Activated CD4-positive, alpha-beta T cell treated with anti-CD3 and anti-CD28 coated beads for 36 hours (primary cell): ENCODE measurements around the gene C1QTNF5. TPM values are rescaled to one million over a fixed set of nuclear protein-coding genes. Genes with fewer than 3 reads are reported as not detected.

Experiments used
- ATAC-seq: fragments of 200-7000 bp; cut with Tn5 transposase; one replicate; pipeline ENCODE4 v1.10.0; 2021; ENCODE audit warnings: mild to moderate bottlenecking, moderate library complexity
- CTCF ChIA-PET: fragments of 350-600 bp; sonication (Branson Sonifier 250); formaldehyde crosslinking; loops from one replicate; lab custom pipeline; 2021; ENCODE audit warnings: antibody characterized with exemption; lab: Charles Lee
- POLR2A ChIA-PET: fragments of 350-600 bp; sonication (Branson Sonifier 250); formaldehyde crosslinking; loops from one replicate; lab custom pipeline; 2021; ENCODE audit warnings: antibody characterized with exemption, inconsistent platforms; lab: Charles Lee
- DNase-seq: peaks from one replicate; pipeline ENCODE4 v3.0.0-alpha.2; 2020
- H3K27ac Mint-ChIP-seq: one replicate; pipeline ENCODE4 v1.8.0; 2021; ENCODE audit warnings: mixed read lengths
- H3K27me3 Mint-ChIP-seq: one replicate; pipeline ENCODE4 v1.8.0; 2021; ENCODE audit warnings: mixed read lengths
- H3K36me3 Mint-ChIP-seq: one replicate; pipeline ENCODE4 v1.8.0; 2021; ENCODE audit warnings: low read depth, mixed read lengths
- H3K4me1 Mint-ChIP-seq: one replicate; pipeline ENCODE4 v1.8.0; 2021; ENCODE audit warnings: mixed read lengths
- H3K4me3 Mint-ChIP-seq: one replicate; pipeline ENCODE4 v1.8.0; 2021; ENCODE audit warnings: mild to moderate bottlenecking, moderate library complexity, mixed read lengths
- H3K9me3 Mint-ChIP-seq: one replicate; pipeline ENCODE4 v1.8.0; 2021; ENCODE audit warnings: low read depth, mixed read lengths
- intact Hi-C, 2 experiments: fragments of 100-400 bp; cut with DNase I in 1 of 2; cut with micrococcal nuclease in 1 of 2; formaldehyde crosslinking; loops; one replicate each; pipeline versions ENCODE4 v1.14.2 to v1.15.1; 2022 to 2024; cut with DNase I, micrococcal nuclease
- total RNA-seq, 2 experiments: library from RNA; stranded (reverse); gene quantifications; one replicate each; pipeline ENCODE4 v1.2.3, GENCODE V29; 2021

Gene C1QTNF5
- total RNA-seq, 2 experiments from 2014 or later: not detected

DNA sequence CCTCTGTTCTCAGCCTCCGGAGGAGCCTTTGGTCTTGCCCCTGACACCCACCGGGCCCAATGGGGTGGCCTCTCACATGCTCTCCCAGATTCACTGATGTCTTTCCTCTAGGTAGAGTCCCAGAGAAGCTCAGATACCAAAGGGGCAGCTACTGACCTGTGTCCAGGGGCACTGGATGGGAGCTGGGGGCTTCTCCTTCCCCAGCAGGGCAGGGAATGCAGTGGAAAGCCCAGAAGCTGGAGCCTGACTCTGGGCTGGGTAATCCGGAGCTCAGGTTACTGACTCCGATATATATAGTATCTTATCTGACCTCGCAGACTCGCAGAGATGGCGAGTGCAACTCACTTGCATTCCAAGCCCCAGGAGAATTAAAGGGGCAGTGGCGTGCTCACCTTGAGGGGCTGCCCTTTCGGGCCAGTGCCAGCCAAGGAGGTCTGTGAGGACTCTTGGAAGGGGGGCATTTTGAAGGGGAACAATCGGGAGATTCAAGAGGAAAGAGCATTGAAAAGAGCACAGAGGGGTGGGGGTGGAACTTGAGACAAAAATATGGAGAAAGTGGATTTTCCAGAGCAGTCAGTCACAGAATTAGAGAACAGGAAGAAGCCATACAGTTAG, 38.3 kb upstream of the C1QTNF5 start:
- peaks cover 8% of the 10 kb centered on the region for H3K4me1 Mint-ChIP-seq
- ChIA-PET POLR2A (no interaction called here), CTCF (interaction anchor here (0.8 to 11.3 kb wide), 5 partner anchors 11 to 96 kb away, joined by 4 to 153 read pairs (median 12); no protein-coding TSS in a partner anchor)
- H3K27me3 Mint-ChIP-seq: no peaks in the 10 kb centered on the region
- ATAC-seq: no peak
- intact Hi-C loops: no loop called here
- no peak overlapping the region for H3K4me3 Mint-ChIP-seq
- no peak for DNase-seq
- H3K9me3 Mint-ChIP-seq: no peaks in the 10 kb centered on the region
- H3K27ac Mint-ChIP-seq: no peak overlapping the region
- no peaks in the 10 kb centered on the region for H3K36me3 Mint-ChIP-seq

DNA sequence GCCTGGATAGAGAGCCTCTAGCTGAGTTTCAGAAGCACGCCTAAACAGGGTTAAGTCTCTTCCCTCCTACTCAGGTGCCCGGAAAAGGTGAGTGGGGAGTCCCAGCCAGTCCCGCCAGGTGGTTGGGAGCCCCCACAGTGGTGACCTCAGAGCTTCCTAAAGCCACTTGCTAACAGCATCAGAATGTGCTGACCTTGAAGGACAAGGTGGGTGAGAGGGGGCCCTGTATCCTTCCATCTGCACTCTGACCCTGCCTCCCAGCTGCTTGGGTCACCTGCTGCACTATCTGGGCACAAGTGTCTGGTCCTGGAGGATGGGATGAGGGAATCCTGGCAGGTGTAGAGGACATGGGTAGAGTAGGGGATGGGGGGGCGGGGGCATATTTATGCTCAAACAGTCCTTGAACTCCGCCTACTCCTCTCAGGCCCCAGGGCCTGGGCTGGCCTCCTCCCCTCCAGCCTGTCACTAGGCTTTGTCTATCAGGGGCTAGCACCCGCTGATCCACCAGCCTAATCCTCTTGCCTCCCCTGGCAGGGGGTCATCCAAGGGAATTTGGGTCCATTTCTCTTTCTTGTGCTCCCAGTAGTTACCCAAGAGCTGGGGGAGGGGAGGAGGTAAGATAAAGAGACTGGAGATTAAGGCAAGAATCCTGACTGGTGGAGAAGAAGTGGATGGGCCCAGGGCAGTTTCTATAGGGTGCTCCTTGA, 37.4 kb upstream of the C1QTNF5 start:
- Mint-ChIP-seq H3K4me1 (peaks cover 12% of the 10 kb centered on the region), H3K9me3 (no peaks in the 10 kb centered on the region), H3K27me3 (no peaks in the 10 kb centered on the region), H3K36me3 (no peaks in the 10 kb centered on the region), H3K27ac (no peak overlapping the region), H3K4me3 (no peak overlapping the region)
- POLR2A ChIA-PET: no interaction called here
- intact Hi-C loops: no loop called here
- ATAC-seq (no peak), DNase-seq (no peak)
- CTCF ChIA-PET: interaction anchor here (0.7 to 11.3 kb wide), 7 partner anchors 10 to 357 kb away, joined by 3 to 153 read pairs (median 6); no protein-coding TSS in a partner anchor

DNA sequence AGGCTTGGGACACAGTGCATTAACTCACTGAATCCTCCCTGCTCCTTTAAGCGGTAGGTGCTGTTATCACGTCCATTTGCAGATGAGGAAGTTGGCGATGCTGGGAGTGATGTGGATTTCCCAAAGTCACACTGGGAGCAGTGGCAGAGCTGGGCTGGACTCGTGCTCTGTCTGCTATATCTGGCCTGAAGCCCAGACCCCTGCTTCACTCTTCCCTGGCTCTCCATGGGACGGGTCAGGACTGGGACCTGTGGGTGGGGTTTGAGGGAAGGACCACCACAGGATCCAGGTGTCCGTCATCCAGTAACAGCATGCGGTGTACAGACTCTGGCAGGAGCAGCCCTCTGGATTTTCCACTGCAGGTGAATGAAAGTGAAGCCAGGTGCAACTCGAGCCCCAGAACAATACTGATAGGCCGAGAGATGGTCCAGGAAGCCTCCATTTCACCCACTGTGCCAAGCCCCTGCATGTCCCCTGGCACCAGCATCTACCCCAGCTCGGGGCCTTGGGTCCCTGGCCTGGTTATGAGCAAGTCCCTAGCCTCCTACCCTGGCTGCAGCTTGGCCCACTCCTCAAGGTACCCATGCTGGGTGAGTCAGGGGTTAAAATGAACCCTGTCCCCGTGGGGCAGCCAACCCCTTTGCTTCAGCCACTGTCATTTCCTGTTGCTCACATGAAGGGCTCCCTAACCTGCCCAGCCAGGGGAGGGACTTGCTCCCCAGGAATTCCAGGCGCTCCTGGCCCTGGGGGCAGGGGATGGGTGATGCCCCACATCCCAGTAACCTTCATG, 36.6 kb upstream of the C1QTNF5 start:
- Mint-ChIP-seq H3K4me1 (peaks cover 12% of the 10 kb centered on the region), H3K36me3 (no peaks in the 10 kb centered on the region), H3K9me3 (no peaks in the 10 kb centered on the region), H3K4me3 (no peak overlapping the region), H3K27ac (no peak overlapping the region), H3K27me3 (no peaks in the 10 kb centered on the region)
- DNase-seq (no peak), ATAC-seq (no peak)
- ChIA-PET CTCF (interaction anchor here (0.5 to 11.3 kb wide), 8 partner anchors 10 to 765 kb away, joined by 3 to 153 read pairs (median 9); no protein-coding TSS in a partner anchor), POLR2A (no interaction called here)
- intact Hi-C loops: no loop called here

DNA sequence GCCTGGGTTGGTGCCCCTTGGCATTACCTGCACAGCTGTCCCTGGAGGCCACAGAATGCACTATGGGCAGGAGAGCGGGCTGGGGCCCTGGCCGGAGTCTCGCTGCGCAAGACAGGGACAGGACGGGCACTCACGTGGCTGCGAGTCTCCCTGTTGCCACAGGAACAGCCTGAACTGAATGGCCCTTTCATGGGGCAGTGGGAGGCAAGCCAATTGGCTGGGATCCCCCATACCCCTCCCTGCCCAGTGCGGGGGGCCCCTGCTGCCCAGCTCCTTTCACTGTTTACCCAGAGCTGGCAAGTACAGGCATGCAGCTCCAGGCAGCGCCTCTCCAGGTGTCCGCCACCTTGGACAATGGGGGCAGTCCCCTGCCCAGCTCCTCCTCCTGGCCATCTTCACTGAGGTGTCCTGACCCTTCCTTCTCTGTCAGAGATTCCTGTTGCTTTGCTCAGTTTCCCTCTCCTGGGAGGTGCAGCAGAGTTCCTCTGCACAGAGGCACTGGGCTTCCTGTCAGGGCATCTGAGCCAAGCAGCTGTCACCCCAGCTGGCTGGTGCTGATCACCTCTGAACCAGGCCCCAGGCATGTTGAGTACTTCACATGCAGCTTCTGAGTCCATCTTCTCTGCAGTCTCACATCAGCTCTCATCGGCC, 35.6 kb upstream of the C1QTNF5 start:
- ATAC-seq (no peak), DNase-seq (no peak)
- H3K27me3 Mint-ChIP-seq: no peaks in the 10 kb centered on the region
- H3K9me3 Mint-ChIP-seq: no peaks in the 10 kb centered on the region
- no peak overlapping the region for H3K4me3 Mint-ChIP-seq
- H3K27ac Mint-ChIP-seq: no peak overlapping the region
- H3K36me3 Mint-ChIP-seq: no peaks in the 10 kb centered on the region
- peaks cover 12% of the 10 kb centered on the region for H3K4me1 Mint-ChIP-seq
- ChIA-PET POLR2A (interaction anchor here (0.7 kb wide), 1 partner anchor 755 kb away, joined by 3 read pairs; no protein-coding TSS in a partner anchor), CTCF (interaction anchor here (0.5 to 11.3 kb wide), 11 partner anchors 9 to 764 kb away, joined by 3 to 153 read pairs (median 4); no protein-coding TSS in a partner anchor)
- intact Hi-C loops: no loop called here

DNA sequence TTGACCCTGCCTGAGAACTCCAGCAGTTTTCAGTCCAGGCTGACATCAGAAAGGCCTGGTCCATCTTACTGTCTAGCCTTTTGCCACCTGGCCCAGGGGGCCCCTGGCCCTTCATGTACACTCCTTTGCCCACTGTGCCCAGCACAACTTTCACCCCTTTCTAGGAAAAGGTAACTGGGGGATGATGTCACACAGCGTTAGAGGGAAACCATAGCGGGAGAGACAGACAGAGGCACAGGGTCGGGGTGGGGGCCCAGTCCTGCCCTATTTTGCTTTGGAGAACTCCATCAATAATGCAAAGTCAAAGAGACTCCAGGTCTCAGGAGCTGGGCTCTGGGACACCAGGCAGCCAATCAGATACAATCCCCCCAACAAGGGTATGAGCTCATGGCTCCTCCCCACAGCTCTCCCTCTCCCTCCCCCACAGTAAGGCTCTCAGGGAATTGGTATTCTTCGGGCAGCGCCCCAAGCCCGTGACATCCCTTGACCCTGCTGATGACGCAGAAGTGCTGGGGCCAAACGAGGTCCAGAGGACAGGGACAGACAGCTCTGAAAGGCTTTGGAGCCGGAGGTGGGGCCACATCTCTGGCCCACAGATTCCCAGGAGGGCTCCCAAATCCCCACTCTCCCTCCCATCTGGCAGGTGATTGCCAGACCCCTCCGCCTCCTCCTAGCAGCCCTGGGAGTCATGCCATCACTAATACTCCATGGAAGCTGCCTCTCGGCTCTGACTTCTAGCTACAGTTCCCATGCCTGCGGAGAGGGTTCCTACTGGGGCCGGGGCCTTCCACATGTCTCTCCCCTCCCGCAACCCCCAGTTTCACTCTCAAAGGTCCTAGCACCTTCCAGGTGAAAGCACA, 34.9 kb upstream of the C1QTNF5 start:
- H3K27me3 Mint-ChIP-seq: no peaks in the 10 kb centered on the region
- no peak for ATAC-seq
- POLR2A ChIA-PET: interaction anchor here (0.7 kb wide), 1 partner anchor 756 kb away, joined by 3 read pairs; no protein-coding TSS in a partner anchor
- CTCF ChIA-PET: interaction anchor here (0.7 to 11.3 kb wide), 10 partner anchors 10 to 105 kb away, joined by 3 to 153 read pairs (median 4); partner anchors contain the start of gene C1QTNF5
- no peak for DNase-seq
- H3K9me3 Mint-ChIP-seq: no peaks in the 10 kb centered on the region
- H3K27ac Mint-ChIP-seq: no peak overlapping the region
- intact Hi-C loops: no loop called here
- no peak overlapping the region for H3K4me3 Mint-ChIP-seq
- peaks cover 6% of the 10 kb centered on the region for H3K4me1 Mint-ChIP-seq
- H3K36me3 Mint-ChIP-seq: no peaks in the 10 kb centered on the region

DNA sequence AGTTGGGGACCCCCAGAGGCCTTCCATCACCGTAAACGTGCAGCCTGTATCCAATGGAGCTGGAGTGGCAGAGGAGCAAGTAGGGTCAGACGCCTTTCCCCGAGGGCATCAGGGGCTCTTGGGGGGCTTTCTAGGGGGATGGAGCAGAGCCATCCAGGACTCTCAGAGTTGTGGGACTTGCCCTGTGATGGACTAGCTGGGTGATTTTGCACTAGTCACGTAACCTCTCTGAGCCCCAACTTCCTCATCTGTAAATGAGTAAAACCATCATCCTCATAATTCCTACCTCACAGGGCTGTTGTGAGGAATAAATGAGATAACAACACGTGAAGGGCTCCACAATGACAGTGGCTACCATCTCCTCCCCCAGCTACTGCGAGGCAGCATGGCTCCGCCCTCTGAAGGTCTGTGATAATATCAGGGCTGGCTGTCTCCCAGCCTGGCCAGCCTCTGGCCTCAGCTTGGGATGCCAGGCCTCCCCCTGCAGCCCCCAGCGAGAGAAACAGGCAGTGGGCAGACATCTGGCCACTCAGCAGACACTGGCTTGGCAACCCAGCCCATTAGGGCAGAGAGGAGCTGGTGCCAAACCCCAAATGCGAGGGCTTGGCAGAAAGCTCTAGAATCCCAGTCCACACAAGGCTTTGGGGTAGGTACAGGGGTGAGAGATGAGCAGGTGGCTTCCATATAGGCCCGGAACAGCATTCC, 34.1 kb upstream of the C1QTNF5 start:
- ChIA-PET CTCF (interaction anchor here (0.5 to 11.3 kb wide), 15 partner anchors 8 to 366 kb away, joined by 3 to 153 read pairs (median 4); no protein-coding TSS in a partner anchor), POLR2A (no interaction called here)
- Mint-ChIP-seq H3K4me3 (no peak overlapping the region), H3K27me3 (no peaks in the 10 kb centered on the region), H3K27ac (no peak overlapping the region), H3K9me3 (no peaks in the 10 kb centered on the region), H3K4me1 (peaks cover 6% of the 10 kb centered on the region), H3K36me3 (no peaks in the 10 kb centered on the region)
- intact Hi-C loops: loop anchor here (1.0 kb wide), 1 partner anchor 18 kb away; no protein-coding TSS in a partner anchor
- ATAC-seq (no peak), DNase-seq (no peak)

DNA sequence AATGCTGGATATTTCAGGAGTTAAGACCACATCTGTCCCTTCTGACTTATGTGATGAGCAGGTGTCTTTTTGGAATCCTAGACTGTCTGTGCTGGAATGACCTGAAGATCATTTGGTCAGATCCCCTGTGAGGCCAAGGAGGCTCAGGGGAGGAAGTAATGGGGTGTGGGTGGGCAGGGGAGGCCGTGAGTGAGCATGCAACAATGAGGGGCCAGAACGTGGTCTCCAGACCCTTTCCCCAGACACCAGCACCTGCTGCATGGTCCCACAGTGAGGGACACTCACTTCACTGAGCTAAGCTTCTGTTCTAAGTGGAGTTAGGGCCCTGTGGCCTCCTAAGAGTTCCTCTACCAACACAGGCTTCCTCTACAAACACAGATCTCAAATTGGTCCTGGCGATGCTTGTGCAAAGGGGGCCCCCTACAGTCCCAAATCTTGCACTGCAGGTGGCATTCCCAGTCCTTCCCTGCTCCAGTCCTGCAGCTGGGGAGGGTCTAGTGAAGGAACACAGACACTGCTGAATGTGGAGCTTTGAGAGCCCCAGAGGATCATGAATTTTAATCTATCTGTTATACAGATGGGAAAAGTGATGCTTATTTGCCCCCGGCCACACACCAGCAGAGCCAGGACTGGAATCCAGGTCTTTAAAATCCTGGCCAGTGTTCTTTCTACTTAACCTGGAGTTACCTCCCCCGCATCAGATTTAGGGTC, 33.4 kb upstream of the C1QTNF5 start:
- Mint-ChIP-seq H3K27ac (no peak overlapping the region), H3K36me3 (no peaks in the 10 kb centered on the region), H3K4me3 (no peak overlapping the region), H3K9me3 (no peaks in the 10 kb centered on the region), H3K27me3 (peaks cover 2% of the 10 kb centered on the region), H3K4me1 (peaks cover 6% of the 10 kb centered on the region)
- DNase-seq: peak; percentile 71
- ATAC-seq: peak; percentile 55
- POLR2A ChIA-PET: no interaction called here
- intact Hi-C loops: loop anchor here (1.0 kb wide), 1 partner anchor 18 kb away; no protein-coding TSS in a partner anchor
- CTCF ChIA-PET: interaction anchor here (0.5 to 11.3 kb wide), 18 partner anchors 9 to 366 kb away, joined by 3 to 153 read pairs (median 4); no protein-coding TSS in a partner anchor

DNA sequence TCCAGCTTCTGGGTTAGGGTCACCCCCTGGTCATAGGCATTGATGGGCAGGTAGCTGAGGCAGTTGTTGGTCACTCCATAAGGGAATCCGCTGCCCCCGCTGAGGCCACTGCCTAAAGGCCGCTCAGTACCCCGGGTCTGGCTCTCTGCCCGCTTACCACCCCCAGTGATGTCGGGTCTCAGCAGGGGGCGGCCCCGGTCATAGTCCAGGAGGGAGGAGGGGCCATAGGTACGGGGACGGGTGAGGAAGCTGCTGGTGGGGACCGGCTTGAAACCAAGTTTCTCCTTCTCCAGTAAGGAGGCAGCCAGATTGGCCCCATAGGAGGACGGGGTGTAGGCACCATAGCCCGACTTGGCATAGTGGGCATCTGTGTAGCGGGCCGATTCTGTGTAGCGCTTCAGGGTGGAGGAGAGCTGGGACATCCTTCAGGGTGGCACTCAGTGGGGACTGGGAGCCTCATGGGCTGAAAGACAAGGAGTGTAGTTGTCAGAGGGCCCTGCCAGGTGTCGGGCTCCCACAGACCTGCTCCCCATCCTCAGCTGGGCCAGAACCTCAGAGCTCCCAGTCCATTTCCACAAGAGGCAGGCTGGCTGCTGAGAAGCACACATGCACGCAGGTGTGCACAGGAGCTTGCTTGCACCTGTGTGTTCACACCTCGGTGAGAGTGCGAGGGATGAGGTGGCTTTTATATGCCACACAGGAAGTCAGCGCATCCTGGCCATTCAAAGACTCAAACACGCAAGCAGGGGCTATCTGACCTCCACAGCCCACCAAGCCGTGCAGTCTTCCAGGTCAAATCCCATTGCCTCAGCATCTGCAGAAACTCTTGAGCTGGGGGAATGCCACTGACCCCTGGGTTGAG, 32.6 kb upstream of the C1QTNF5 start:
- ChIA-PET CTCF (interaction anchor here (0.5 to 11.3 kb wide), 13 partner anchors 9 to 216 kb away, joined by 3 to 153 read pairs (median 6); no protein-coding TSS in a partner anchor), POLR2A (no interaction called here)
- no peak for DNase-seq
- Mint-ChIP-seq H3K27me3 (peaks cover 4% of the 10 kb centered on the region), H3K4me3 (no peak overlapping the region), H3K9me3 (no peaks in the 10 kb centered on the region), H3K27ac (no peak overlapping the region), H3K36me3 (no peaks in the 10 kb centered on the region), H3K4me1 (peaks cover 6% of the 10 kb centered on the region)
- intact Hi-C loops: no loop called here
- ATAC-seq: no peak
